IPS-NIHi7 (cell line): ENCODE results near the gene FAM171A2.
A peak's percentile ranks its signal among the peaks of the same experiment; 100 is the strongest.
"Not testable (repeated sequence)": the region's sequence is repeated elsewhere in the genome, so short reads cannot be mapped to it uniquely, and the experiment has no call there.

Experiments
- DNase-seq: peaks from one replicate; pipeline ENCODE4 v3.0.0; 2012; ENCODE audit warnings: mixed read lengths; ENCODE audit errors: extremely low spot score

The FAM171A2 gene

DNA sequence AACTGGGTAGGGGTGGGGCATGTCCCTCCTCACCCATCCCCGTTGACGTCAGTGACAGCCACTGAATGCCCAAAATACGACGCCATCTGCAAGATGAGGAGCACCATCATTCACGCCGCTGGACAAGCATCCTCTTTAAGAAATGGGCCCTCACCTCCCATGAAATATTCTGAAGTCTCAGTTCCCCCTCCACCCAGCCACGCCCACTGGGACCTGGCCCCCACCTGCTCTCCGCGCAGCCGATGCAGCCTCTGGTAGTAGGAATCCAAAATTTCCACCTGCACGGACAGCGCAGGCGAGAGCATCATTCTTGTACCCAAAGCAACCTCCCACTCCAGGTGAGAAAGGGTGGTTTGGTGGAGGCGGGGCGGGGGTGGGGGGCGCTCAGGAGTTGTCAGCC, 20.2 kb upstream of the FAM171A2 start:
- DNase-seq = no peak

DNA sequence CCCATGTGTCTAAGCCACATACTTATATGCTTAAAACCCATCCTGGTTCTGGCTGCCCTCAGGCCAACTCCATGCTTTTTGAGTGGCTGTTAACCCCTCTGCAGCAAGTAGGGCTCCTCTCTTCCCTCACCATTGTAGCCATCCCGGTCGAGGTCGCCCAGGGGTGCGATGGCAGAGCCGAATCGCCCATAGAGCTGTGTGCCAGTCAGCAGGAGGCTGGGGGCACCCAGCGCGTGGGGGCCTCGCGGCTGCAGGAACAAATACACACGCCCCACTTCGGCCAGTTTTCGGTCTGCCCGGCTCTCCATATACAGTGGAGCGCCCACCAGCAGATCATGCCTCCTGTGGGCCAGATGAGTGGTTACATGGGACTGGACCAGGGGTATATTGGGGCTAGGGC, 19.7 kb upstream of the FAM171A2 start:
- DNase-seq = no peak

DNA sequence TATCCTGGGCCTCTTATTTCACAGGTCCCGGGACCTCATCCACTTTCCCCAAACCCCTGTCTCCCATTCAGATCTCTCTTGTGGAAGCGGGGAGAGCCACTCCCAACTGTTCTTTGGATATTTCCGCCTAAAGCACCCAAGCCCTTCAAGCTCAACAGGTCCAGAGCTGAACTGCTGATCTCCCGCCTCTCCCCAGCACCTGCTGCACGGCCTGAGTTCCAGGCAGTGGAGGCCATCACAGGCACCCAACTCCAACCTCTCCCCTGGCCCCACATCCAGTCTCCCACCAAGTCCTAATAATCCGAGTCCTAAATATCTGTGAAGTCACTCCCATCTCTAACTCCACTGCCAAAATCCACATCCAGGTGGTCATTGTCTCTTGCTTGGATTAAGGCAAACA, 19.3 kb upstream of the FAM171A2 start:
- no peak for DNase-seq

DNA sequence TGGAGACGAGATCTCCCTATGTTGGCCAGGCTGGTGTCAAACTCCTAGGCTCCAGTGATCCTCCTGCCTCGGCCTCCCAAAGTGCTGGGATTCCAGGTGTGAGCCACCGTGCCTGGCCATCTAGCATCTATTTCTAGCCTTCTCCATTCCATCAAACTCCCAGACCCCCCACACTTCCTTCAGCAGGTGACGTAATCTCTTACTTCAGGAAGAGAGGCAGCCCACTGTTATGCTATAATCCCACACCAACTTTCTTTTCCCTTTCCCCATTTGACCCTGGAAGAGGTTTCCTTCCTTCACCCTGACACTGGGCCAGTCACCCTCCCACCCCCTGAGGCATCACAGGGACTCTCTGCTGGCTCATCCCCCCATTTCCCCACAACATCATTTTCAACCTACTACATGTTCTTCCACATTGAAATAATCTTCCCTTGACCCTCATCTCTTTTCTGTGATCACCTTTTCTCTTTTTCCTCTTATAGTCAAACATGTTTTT, 18.2 kb upstream of the FAM171A2 start:
- no peak for DNase-seq

DNA sequence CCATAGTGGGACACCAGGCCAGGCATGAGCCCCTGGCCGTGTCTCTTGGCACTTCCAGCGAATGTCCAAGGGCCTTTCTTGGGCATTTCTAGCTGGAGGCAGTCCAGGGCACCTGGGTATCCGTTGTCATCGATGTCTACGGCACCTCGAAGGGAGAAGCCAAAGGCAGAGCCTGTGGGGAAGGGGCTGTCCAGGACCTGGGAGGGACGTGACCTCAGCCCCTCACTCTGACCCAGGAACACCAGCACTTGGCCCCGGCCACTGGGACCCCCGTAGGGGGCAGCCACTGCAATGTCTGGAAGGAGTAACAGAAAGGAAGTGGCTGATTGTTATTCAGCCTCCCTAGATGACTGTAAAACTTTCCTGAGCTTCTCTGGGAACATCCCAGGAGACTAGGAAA, 17.1 kb upstream of the FAM171A2 start:
- no peak for DNase-seq

DNA sequence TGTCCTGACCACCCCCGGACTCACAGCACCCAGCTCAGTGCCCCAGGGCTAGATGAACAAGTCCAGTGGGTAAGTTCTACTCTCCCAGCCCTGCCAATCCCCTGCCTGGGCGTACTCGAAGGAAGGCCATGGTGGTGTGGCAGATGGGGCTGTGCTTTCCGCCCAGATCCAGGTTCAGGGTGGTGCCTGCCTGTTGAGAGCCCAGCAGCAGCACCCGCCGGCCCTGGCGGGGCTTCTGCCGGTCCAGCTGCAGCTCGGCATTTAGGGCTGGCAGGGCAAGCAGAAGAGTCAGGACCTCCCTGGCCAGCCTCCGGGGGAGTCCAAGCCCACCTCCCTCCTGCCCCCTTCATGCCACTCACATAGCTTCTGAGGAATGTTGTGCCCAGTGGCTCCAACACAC, 16.2 kb upstream of the FAM171A2 start:
- no peak for DNase-seq

DNA sequence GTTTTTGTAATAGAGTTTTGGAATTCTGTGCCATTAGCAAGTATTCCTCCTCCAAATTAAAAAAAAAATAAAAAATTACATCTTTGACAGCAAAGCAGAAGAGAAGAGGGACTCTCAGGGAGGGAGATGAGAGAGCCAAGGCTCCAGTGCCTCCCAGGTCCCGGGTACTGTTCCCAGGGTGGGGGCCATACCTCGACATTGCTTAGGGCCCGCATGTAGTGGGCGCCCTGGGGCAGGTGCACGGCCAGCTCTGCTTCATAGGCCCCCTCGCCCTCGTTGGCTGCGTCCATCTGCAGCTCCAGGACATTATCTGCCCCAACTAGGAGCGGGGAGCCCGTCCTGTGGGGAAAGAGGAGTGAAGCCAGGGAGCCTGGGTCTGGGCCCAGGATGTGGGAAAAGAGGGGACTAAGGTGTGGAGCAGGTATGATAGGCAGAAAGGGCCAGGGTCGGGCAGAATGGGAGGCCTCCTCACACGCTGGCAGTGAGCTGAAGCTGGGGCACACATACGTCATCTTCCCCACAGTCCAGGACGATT, 14.6 kb upstream of the FAM171A2 start:
- no peak for DNase-seq

DNA sequence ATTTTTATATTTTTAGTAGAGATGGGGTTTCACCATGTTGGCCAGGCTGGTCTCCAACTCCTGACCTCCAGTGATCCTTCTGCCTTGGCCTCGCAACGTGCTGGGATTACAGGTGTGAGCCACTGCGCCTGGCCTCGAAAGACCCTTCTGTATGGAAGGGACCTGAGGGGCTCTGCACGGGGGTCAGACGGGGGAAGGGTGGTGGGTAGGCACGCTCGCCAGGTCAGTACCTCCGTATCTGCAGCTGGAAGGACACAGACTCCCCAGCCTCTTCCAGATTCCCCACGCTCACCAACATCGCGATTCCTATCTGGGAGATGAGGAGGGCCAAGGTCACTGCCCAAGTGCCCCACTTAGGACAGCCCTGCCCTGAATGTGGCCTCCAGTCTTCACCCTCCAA, 13.1 kb upstream of the FAM171A2 start:
- no peak for DNase-seq

DNA sequence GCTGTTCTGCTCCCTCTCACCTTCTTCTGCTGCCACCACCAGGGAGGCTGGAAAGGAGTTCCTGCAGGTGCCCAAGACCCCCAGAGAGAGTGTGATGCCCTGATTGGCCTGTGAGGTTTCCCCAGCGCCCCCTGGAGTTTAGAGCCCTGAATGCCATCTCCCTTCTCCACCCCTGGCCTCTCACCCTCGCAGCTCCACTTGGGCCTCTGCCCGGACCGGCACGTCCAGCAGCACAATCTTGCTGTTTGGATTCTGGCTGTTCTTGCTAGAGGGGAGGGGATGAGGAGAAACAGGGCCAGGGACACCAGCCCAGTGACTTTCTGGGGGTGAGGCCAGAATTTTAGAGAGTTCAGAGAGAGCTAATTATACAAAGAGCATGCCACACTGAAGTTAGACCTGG, 12.5 kb upstream of the FAM171A2 start:
- peak; percentile 84 for DNase-seq

DNA sequence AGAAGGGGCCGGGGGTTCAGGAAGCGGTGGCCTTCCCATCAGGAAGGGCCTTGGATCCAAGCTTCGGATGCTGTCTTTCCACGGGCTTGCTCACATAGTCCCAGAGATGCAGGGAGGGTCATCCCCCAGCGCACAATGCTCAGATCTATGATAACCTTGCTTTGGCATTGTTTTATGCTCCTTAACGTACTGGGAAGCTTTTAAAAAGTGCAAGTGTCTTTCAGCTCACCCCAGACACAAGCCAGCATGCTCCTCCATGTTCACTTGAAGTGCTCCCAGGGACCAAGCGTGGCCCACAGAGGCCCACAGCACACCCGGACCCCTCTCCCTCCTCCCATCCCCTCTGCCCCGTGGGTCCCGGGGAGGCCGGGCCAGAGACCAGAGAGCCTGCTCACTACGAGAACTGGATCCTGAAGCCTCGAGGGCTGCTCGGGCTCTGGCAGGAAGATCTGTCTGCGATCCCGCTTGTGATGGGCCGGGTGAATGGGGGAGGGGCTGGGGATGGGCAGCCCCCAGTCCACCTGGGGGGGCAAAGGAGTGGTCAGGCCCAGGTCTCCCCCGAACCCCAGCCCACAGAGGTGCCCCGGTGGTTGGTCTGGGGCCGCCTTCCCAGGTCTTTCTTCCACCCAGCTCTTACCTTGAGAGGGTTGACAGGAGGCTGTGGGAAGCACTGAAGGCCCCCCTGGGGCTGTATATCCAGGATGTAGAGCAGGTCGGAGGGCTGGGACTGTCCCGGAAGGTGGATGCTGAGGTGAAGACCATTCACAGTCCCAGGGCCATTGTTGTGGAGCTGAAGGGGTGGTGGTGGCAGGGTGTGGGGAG, 11.8 kb upstream of the FAM171A2 start:
- DNase-seq = peak; percentile 31

DNA sequence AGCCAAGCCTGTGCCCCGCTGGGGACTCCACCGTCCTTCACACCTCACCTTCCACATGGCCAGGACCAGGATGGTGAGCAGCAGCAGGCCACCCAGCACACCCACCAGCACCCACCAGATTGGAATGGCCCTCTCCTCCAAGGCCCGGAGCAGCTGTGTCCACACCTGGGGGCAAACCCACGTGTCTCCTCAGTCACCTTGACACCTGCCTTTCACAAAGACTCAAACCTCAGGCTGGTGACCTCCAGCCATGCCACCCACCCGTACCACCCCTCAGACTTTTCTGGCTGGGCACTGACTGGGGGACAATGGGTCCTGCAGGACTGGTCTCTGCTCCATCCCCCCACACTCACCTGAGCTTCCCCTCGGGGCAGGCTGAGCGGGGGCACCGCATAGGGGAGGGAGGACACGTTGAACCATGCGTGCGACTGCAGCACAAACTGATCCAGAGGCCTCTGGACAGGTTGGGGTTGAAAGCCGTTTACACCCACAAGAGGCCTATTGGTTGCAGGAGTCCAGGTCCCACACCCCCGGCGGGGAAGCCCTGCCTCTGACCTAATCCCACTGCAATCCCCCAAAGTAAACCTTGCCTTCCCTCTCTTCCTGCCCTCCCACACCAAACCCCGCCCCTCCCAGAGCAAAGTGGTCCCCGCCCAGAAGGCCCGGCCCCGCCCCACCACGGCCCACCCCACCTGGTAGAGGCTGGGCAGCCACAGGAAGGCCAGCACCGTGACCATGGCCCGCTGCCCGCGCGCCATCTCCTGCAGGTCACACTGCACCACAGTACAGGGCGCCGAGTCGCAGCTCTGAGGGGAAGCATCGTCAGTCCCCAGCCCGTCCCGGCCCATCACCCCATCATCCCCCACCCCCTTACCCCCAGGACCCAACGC, 10.9 kb upstream of the FAM171A2 start:
- DNase-seq = peak; percentile 88

DNA sequence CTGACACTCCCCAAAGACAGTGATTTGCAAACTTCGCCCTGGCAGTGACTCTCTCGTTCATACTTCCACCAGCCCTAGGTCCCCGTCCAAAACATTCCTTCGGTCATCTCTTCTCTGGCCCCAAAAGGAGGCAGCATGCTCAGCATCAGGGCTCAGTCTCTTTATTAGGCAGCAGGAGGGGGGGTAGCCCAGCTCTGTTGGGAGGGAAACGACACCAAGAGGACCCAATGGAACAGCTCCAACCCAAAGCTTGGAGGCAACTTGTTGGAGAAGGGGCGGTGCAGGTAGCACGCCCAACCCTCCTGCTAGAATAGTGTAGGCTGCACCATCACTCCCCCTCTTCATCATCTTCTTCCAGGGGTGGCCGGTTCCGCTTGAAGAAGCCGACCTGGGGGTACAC, 8.4 kb upstream of the FAM171A2 start:
- no peak for DNase-seq

DNA sequence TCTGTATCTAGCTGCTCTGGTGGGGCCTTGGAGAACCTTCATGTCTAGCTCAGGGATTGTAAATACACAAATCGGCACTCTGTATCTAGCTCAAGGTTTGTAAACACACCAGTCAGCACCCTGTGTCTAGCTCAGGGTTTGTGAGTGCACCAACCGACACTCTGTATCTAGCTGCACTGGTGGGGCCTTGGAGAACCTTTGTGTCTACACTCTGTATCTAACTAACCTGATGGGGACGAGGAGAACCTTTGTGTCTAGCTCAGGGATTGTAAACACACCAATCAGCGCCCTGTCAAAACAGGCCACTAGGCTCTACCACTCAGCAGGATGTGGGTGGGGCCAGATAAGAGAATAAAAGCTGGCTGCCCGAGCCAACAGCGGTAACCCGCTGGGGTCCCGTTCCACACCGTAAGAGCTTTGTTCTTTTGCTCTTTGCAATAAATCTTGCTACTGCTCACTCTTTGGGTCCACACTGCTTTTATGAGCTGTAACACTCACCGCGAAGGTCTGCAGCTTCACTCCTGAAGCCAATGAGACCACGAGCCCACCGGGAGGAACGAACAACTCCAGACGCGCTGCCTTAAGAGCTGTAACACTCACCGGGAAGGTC, 5.9 kb upstream of the FAM171A2 start:
- DNase-seq = not testable (repeated sequence)

DNA sequence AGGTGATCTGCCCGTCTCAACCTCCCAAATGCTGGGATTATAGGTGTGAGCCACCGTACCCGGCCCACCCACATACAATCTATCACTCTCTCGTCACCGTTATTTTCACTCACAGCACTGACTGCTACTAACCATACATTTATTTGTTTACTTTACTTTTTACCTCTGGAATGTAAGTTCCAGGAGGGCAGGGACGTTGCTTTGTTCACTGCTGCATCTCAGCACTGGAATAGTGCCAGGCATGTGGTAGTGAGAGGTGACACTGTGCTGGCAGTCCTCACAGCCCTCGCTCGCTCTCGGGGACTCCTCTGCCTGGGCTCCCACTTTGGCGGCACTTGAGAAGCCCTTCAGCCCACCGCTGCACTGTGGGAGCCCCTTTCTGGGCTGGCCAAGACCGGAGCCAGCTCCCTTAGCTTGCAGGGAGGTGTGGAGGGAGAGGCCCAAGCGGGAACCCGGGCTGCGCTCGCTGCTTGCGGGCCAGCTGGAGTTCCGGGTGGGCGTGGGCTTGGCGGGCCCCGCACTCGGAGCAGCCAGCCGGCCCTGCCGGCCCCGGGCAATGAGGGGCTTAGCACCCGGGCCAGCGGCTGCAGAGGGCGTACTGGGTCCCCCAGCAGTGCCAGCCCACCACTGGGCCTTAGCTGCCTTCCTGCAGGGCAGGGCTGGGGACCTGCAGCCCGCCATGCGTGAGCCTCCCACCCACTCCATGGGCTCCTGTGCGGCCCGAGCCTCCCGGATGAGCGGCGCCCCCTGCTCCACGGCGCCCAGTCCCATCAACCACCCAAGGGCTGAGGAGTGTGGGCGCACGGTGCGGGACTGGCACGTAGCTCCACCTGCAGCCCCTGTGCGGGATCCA, 5.0 kb upstream of the FAM171A2 start:
- not testable (repeated sequence) for DNase-seq

DNA sequence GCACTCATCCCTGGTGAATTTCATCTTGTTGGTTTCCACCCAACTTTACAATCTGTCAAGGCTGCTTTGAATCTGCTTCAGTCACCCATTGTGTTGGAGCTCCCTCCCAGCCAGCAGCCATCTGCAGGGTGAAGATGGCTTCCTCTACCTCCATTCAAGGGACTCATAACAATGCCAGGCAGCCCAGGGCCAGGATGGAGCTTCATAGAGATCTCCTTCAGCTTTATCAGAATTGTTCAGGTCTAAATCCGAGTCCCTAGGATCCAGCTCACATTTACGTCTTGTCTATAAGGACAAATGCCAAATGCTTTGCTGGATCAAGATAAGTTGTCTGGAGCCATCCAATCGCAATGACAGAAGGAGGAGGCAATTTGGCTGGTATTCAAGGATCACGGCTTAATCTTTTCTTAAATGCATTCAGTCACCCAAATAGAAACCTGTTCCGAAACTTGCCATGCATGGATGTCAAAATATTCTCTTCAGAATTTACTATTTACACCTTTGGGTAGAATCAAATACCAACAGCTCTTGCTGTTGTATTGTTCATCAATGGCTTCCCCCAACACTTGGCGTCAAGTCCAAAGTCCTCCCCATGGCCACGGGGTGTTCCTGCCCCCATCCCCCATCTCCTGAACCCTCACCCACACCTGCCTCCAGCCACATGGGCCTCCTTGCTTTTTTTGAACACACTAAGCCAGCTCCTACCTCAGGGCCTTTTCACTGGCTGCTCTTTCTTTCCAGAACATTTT, 3.8 kb upstream of the FAM171A2 start:
- DNase-seq = no peak

DNA sequence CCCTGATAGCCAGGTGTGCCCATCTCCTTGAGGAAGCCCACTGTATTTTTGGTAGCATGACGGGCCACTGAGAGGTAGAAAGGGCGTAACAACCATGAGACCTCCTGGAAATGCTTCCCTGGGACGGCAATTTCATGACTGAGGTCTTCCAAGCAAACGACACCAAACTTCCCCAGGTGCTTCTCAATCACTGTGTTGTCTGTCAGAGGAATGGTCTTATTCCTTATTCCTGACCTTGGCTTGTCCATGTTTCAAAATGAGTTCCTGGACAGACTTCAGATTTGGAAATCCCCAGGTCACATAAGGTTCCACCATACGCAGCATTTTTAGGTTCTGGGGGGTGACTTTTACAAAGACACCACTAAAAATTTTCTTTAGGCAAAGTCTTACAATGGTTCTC, 1.4 kb upstream of the FAM171A2 start:
- DNase-seq = not testable (repeated sequence)

DNA sequence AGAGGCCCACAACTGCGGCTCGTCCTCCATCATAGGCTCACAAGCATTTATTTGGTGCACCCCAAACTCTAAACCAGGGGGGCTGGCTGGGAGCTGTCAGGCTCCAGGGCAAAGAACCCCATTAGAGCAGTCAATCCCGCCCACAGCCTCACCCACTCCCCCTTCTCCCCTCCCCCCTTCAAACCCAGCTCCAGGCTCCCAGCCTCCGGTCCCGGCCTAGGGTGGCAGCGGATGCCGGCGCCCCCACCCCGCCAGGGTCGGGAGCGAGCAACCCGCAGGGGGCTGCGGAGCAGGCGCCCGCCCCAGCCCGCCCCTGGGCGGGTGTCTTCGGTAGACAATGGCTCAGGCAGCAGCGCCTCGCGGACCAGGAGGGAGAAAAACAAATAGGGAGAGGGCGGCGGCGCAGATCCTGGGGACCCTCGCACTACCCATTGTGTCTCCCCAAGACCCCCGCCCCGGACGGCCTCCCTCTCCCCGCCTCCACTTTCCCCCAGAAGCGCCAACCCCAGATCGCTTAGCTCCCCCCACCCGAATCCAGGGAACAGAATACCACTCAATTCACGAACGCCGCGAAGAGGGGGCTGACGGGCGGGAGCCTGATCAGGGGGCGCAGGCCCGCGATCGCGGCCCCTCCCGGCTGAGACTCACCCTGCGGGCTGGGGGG, 572 bp downstream of the FAM171A2 start:
- DNase-seq = peak; percentile 55

DNA sequence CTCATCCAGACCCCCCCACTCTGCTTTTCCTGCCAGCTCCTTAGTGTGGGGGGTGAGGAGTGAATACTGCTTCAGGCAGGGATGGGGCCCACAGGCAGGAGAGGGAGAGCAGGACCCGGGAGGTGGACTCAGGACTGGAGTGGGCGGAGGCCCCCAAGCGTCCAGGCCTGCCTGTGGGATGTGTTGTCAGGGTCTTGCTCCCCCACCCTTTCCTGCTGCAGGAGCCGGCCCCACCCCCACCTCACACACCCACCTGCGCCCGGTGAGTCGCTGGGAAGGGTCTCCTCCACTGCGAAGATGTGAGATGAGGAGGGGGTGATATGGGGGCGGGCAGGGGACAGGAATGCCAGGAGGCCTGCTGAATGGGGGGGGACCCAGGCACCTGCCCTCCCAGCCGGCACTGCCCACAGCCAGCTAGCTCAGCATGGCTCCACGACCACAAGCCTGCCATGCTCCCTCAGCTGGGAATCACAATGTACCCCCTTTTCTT, 1.1 kb downstream of the FAM171A2 start:
- no peak for DNase-seq
